HL-60/S4 treated with retinoic acid at 250 ng/mL for 4 days and 3 days (cell line): Measurements from ENCODE around the gene CCDC194.

Source experiments
- in situ Hi-C: fragments of 300-500 bp; cut with MboI; formaldehyde crosslinking; loops from 2 replicates; pipeline ENCODE4 v1.7.0; 2022; ENCODE audit warnings: low sequenced_read_pairs

CCDC194 gene

DNA sequence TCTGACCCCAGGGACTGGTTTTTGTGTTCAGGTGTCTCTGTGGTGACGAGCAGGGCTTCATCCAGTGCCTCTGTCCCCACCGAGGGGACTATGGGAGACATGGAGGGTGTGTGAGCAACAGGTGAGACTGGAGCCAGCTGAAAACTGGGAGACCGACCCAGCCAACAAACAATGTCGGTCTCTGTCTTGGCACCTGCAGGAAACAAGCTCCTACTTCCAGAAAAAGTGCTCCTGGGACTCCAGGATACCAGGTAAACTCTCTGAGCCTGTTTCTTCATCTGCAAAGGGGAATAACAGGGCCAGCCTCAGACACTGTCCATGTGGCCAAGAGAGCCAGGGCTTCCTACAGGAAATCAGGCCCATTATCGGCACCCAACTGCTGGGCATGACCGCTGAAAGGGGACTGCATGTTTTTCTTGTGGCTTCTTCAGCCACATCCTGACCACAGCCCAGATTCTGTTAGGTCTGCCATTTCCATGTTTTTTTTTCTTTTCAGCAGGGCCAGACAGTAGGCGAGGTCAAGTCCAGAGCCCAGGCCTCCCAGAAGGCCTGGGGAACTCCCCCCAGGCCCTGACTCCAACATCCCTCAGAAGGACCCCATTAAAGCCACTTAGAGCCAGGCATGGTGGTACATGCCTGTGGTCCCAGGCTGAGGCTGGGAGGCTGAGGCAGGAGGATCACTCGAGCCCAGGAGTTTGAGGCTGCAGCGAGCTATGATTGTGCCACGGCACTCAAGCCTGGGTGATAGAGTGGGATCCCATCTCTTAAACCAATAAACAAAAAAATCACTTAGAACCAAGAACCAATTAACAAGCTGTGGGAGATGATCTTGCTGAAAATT lies 12.3 kb upstream of the CCDC194 start:
- in situ Hi-C loops = no loop called here

DNA sequence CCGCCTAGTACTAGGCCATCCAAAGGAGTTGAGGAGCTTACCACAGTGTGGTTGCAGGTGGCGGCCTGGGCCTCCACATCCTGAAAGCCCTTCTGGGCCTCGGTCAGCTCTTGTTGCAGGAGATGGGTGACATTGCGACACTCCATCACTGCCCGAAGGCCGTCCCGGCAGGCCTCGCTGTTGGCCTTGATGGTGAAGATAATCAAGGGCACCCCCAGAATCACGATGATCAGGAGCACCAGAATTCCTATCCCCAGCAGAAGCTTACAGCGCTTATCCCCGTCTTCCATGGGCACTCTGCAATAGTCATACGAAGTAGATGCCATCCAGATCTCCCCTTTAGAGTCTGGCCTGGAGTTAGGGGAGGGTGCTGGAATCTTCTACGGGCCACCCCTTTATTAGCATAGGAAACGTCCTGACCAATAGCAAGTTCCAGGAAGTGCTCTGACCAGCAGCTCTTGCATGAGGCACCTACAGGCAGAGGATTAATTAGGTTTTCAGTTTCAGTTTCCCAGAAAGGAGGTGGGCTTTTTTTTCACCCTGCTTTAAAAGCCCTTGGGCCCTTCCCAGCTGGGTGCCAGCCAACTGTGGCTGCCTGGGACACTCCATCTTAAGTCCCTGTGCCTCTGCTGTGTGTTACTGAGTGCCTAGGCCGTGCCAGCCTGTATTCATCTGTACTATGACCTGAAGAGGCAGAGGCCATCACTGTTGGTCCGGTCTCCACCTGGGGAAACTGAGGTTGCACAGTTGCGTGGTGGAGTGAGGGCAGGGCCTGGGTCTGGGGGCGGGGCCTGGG lies 11.5 kb upstream of the CCDC194 start, which contains the start of gene BST2:
BST2 (minus strand) TSS at position 381 of the 796 bp plus-strand sequence; CDS start at position 326, 55 bp downstream.
- in situ Hi-C loops = no loop called here

DNA sequence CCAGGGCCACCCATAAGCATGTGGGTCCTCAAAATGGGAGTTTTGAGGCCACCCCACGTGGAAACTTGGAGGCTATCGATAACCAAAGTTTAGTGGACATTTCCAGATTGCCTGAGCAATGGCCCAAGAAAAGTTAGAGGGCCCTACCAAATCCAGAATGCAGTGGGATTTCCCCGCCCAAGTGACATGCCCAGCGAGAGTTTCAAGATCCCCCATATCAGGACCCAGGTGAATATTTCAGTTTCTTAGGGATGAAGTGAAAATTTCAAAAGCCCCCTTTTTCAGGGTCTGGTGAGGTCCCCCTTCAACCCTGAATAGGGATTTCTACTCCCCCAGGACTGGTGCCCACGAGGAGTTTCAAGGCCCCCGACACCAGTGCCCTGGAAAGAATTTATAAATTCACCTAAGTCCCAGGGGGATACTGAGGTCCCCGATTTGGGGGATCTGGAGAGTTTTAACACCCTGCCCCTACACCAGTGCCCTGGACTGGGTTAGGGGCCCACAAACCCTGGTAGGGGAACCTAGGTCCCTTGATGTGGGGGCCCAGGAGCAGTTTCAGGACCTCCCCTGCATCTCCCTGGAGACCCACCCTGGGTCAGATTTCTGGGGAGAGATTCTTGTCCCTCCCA lies 10.7 kb upstream of the CCDC194 start:
- in situ Hi-C loops = no loop called here

DNA sequence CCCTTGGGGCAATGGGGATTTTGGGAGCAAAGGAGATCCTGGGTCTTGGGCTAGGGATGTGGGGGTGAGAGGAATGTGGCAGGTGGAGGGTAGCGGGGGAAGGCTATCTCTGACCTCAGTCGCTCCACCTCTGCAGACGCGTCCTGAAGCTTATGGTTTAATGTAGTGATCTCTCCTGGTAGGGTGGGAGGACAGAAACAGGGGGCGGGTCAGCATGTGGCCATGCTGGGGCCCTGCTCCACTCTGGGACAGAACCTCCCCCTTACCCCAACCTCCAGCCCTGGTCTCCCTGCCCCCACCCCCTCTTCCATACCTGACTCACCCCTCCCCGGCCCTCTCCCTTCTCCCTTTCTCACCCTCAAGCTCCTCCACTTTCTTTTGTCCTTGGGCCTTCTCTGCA lies 10.0 kb upstream of the CCDC194 start:
- in situ Hi-C loops = no loop called here

DNA sequence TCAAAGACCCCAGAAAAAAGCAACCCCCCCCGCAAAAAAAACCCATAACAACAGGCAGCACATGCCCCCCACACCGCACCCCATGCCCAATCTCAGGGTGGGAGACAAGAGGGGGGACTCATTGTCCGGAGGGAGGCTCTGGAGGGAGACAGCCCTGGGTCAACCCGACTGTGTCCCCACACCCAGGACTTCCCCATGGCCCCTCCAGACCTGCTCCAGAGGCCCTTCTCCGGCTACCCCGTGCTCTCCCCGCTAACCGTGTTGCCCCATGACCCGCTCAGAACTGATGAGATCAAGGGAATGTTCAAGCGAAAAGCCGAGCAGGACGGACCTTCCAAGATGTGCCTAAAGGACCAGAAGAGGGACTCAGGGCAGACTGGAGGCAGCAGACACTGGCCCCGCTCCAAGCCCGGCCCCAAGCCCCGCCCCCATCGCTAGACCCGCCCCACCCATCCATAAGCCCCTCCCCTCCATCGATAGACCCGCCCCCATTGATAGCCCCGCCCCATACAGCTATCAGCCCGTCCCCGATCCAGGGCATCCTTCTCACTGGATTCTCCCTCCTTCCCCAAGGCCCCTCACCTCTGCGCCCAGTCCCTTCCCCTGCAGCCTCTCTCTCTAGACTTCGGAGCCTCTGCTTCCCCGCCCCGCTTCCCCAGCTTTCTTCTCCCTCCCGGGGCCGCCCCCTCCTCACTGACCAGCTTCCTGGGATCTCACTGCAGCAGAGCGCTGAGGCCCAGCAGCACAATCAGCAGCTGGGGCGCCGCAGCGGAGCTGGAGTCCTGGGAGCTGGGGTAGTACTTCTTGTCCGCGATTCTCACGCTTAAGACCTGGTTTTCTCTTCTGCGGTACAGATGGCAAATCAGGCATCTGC lies 9.2 kb upstream of the CCDC194 start:
- in situ Hi-C loops = no loop called here

DNA sequence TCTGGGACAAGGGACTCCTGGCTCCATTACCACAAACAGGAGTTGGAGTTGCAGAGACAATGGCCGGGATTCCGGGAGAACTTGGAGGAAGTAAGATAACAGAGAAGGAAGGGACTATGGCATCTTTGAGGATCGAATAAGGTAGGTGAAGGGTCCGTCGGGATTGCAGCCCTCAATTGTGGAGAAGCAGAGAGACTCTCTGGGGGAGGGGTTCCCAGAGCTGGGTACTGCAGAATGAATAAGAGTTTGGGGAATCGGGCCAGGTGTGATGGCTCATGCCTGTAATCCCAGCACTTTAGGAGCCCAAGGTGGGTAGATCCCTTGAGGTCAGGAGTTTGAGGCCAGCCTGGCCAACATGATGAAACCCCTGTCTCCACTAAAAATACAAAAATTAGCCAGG lies 7.6 kb upstream of the CCDC194 start:
- in situ Hi-C loops = no loop called here

DNA sequence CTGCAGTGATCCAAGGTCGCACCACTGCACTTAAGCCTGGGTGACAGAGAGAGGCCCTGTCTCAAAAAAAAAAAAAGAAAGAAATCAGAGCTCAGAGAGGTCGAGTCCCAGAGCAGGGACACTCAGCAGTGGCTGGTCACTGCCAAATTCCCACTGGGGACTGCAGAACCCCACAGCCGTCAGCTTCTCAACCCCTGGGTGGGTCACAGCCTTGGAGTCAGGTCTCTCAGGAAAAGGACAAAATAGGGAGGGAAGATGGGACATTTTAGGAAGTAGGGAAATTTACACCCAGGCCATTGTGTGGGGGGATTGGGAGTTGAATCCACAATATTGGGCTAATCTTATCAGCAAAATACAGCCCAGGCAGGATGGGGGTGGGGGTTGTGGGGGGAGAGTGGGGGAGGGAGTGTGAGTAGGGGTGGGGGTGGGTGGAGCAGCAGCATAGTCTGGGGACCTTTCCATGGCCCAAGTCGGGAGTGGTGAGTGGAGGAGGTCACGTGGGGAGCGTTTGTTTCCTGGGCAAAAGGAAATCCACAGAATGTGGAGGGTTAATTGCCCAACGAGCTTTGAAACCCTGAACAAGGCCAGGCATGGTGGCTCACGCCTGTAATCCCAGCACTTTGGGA lies 5.0 kb upstream of the CCDC194 start:
- in situ Hi-C loops = no loop called here

DNA sequence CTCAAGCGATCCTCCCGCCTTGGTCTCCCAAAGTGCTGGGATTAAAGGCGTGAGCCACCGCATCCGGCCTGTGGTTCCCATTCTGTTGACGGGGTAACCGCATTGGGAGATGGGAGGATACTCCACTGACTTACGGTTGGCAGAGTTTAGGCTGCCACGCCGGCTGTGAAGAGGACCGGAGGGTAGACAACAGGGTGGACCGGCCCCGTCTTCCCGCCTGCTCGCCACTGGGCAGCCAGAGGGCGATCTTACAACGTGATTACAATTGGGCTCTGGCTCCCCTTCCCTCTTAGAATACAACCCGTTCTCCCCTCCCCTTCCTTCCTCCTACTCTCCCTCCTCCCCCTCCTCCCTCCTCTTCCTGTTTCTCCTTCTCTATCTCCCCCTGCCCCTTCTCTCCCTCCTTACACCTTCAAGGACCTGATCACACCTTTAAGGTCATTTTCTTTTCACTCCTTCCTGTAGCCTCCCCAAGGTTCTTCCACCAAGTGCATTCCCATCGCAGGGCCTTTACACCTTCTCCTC lies 957 bp upstream of the CCDC194 start:
- in situ Hi-C loops = no loop called here

DNA sequence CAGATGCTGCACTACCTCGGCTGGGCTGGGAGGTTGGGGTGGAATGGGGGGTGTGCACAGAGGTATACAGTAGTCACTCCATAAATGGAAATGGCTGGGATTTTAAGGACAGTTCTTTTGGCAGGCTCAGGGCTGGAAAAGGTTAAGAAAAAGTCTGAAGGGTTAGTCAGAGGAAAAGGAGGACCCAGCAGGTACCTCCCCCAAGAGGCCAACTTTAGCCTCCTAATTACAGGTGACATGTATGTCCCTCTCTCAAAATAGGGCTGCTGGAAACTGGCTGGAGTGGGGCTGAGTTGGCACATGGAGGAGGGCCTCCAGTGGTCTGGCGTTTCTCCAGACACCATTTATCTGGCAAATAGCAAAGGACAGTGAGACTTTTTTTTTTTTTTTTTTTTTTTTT lies 994 bp downstream of the CCDC194 start:
- in situ Hi-C loops = no loop called here

DNA sequence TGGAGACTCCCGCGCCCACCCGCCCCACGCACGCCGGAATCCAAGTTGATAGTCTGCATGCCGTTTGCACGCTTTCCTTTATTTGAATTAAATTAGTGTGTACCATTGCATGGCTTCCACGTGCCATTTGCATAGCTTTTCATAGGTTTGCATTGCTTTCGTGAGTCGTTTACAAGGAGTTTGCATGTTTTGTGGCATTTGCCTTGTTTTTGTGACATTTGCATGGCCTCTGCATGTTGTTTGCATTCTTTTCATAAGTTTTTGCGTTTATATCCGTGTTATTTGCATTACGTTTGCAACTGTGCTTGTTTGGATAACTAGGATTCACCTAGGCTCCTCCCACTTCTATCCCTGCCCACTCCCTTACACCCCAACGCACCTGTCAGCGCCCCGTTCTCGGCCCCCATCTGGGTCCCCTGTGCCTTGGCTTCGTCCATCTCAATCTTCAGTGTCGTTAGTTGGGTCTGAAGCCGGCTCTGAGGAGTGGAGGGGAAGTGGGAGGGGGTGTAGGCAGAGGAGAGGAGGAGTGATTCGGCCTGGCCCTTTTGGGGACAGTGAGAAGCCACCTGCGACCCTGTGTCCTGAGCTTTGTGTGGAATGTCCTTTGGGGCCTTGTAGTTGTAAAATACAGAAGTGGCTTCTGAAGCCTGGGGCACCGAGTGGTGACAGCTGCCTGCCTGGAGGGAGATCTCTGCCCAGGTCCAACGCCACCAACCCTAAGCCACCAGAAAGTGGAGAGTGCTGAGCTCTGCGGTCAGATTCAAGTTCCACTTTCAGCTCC lies 2.4 kb downstream of the CCDC194 start:
- in situ Hi-C loops = no loop called here

DNA sequence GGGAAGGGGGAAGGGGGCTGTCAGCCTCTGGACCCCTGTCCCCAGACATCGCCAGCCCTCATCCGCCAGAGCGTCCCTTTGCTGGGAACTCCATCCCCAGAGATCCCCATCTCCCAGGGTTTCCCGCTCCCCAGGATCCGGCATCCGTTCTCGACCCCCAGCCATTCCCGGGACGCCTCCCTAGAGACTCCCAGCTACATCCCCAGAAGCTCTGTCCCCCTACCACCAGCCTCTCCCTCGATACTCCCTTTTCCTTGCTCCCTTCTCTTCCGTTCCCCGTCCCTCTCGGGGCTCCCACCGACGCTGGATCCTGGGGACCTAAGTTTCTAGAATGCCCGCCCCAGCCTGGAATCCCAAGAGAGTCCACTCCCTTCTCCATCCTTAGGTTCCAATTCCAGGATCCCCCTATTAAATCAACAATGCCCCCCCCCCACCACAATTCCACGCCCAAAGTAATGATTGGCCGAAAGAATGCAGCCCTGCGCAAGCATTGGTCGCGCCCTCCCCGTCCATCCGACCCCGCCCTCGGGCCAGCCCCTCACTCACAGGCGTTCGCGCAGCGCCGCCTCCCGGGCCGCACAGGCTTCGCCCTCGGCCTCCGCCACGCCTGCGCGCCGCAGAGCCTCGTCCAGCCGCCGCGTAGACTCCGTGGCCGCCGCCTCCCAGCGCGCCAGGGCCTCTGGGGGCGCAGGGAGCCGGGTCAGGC lies 3.2 kb downstream of the CCDC194 start:
- in situ Hi-C loops = no loop called here

DNA sequence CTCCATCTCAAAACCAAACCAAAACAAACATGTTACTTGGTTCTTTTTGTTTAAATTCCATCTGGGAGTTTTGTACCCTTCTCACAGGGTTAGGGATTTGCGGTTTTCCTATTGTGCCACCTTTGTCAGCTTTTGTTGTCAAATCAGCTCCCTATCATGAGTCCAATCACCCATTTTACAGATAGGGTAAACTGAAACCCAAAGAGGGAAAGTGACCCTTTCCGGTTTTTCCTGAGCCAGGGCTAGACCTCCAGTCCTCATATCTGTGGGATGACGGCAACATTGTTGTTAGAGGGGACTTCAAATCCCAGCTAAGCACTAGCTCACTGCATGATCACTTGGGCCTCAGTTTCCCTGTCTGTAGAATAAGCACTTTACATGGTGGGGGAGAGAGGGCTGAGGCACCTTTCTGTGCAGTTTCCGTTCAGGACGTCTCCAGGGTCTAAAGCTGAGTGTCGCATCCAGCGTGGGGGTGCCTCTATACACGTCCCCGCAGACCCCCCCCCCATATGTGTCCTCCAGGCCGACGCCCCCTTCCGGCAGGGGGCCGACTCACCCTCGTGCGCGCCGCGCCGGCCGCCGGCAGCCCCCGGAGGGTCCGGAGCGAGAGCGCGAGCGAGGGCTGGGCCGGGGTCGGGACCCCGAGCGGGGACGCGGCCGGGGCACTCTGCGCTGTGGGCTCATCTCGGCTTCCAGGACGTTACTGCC lies 3.9 kb downstream of the CCDC194 start:
- in situ Hi-C loops = no loop called here

DNA sequence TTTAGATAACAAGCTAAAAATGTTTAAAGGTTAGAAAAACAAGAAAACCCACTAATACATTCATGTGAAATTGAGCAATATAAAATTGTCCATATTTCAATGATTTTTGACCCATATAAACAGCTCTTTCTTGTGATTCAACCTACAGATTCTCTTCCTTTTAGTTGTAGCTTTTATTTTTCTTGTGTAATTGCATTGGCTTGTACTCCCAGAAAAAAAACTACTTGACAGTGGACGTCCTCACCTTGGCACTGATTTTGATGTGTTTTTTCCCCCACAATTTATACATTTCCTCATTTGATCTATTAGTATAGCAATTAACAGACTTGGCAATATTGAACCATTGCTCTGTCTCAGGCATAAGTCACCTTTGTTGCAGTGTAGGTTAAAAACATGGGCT lies 4.7 kb downstream of the CCDC194 start:
- in situ Hi-C loops = no loop called here

DNA sequence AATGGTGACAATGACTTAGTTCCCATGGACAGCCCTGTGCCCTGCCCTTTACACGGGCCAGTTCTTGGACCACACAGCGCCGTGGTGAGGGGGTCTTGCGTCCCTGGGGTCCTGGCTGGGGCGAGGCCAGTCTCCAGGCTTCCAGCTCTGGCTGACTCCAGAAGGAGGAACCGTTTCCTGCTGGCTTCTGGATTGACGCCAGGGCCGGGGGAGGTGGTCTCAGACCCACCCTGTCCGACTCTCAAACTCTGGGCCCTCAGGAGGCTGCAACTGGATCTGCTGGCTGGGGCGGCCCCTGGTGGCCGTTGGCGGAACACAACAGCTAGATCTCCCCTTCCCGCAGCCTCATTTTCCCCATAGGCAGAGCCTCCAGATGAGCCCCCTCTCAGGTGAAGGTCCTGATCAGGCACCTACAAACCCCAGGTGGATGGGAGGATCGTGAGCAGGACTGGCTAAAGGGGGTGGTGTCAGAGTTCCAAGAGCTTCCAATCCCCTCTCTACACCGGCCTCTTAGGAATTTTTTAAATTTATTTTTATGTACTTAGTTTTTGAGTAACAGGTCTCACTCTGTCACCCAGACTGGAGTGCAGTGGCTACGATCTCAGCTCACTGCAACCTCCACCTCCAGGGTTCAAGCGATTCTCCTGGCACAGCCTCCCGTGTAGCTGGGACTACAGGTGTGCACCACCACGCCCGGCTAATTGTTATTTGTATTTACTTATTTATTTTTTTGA lies 8.0 kb downstream of the CCDC194 start:
- in situ Hi-C loops = no loop called here

DNA sequence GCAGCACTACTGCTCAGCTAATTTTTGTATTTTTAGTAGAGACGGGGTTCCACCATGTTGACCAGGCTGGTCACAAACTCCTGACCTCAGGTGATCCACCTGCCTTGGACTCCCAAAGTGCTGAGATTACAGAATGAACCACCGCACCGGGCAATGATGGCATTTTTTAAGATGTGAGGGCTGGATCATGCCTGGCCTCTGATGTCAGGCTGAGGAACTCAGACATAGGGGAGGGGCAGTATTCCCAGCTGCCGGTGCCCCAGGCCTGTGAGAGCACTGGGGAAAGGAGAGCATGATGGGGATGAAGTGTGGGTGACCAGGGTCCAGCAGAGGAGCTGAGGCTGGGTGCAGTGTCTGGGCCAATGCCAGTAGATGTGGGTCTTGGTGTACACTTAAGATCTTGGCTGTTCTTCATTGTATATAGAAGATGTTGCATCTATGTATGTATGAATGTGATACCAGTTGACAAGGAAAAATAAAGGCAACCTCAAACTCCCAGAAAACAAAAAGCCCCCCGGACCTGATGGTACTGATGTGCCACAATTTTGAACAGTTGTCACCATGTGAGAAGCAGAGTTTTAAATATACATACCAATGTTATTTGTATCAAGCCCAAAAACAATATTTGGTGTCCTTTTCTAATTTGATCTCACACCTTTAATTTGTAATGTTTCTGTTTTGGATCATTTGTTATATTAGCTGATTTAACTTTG lies 13.4 kb downstream of the CCDC194 start:
- in situ Hi-C loops = no loop called here

DNA sequence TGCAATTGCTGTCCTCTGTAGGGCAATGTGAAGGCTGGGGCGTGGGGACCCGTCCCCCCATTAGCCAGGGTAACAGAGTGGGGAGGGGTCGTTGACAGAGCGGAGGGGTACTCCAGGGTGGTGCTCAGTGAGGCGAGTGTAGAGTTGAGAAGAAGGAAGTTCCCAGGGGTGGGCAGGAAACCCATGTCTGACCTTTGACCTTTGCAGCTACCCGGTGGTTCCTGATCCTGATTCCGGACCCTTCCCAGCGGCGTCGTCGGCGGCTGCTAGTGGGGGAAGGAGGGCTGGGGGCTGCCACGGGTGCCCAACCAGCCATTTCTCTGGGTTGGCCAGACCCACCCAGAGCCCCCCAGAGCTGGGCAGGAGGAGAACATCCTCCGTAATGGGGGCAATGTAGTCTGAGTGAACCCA lies 14.8 kb downstream of the CCDC194 start:
- in situ Hi-C loops = no loop called here

DNA sequence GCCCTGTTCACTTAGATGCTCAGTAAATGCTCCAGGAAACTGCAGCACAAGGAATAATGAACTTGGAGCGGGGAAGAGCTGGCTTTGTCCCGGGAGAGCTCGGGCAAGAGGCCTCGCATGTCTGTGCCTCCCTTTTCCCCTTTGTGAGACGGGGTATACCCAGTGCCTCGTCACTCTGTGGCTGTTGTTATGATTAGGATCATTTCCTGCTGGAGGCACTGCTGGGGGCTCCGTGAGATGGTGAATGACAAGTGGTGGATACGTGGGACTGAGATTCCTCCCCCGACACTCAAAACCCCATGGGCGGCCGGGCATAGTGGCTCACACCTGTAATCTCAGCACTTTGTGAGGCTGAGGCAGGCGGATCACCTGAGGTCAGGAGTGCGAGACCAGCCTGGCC lies 15.7 kb downstream of the CCDC194 start:
- in situ Hi-C loops = no loop called here
